ENCODE data around the gene MBOAT2.

GRCh38 chr2:8957628-8958027 is 45.9 kb downstream of the MBOAT2 start:
- TF ChIP-seq POLR2A (IDR thresholded peaks at IDR 0.05) (no peak), CTCF (IDR thresholded peaks at IDR 0.05) (no peak)
